Amniotic stem cell (primary cell): ENCODE data around the gene HDHD2.

Experiments used
- DNase-seq: peaks from one replicate; lab custom pipeline; 2025; lab: John Stamatoyannopoulos, UW

HDHD2 gene

DNA sequence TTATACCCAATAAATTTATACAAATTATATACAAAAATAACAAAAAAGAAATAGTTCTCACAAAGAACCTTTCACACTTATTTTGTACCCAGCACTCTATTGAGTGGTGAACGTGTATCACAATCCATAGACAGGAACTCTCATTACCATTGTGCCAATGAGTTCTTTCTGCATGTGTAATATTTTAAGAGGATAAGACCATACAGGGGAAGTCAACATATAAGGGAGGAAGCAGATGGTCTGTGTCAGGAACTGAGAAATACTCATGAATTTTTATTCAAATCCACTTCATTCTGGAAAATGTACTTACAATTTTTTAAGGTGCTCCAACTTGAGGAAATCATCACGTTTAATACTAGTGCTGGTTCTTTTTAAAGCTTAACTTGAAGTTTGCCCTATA, 87.8 kb downstream of the HDHD2 start:
- DNase-seq: no peak
